AG04449 (cell line): ENCODE measurements around the gene SLC6A20.

Experiments
- CTCF ChIA-PET: fragments of 350-600 bp; formaldehyde crosslinking; extraction: SDS; loops from one replicate; lab custom pipeline; 2021; ENCODE audit warnings: antibody characterized with exemption; lab: Yijun Ruan, JAX
- POLR2A ChIA-PET: fragments of 400-600, 350-600 bp; formaldehyde crosslinking; extraction: SDS; loops from one replicate; lab custom pipeline; 2020; ENCODE audit warnings: antibody characterized with exemption, inconsistent platforms; lab: Yijun Ruan, JAX
- DNase-seq: peaks from one replicate; pipeline ENCODE4 v3.0.0-alpha.2; 2010; ENCODE audit warnings: low read depth, low spot score
- H3K4me3 ChIP-seq: 2 replicates; pipeline ENCODE4 v1.5.1; 2011; ENCODE audit warnings: low read depth, mild to moderate bottlenecking, control low read depth, low read length
- TF ChIP-seq, protein P1 (sequence below): IDR thresholded peaks from one replicate; pipeline ENCODE4 v1.5.1; 2011; ENCODE audit warnings: mild to moderate bottlenecking, moderate library complexity, low read length, control low read depth, inconsistent platforms; ENCODE audit not compliant: insufficient read depth; ENCODE audit errors: missing control alignments

The SLC6A20 gene

GRCh38 chr3:45771166-45771775 is 25.1 kb downstream of the SLC6A20 start:
- ChIA-PET CTCF (interaction anchor here (0.8 to 1.2 kb wide), 2 partner anchors 13 to 158 kb away, joined by 3 to 4 read pairs; no protein-coding TSS in a partner anchor), POLR2A (interaction anchor here (0.6 to 0.7 kb wide), 2 partner anchors 253 to 517 kb away, joined by 3 to 4 read pairs; no protein-coding TSS in a partner anchor)

DNA sequence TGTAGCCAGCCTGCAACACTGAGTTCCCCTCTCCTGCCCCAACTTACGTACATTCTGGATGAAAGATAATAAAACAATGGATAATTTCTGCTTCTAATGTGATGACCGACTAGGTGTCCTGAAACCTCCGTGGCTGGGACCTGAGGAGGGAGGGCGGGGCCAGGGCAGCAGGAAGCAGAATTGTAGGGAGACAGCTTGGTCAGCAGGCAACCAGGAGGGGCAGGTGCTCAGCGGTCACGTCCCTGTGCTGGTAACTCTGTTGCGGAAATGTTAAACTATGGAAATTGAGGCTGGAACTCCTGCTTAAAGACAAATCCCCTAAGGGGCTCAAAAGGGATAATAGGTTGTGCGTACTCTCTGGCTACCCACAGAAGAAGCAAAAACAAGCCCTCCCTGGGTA is 30.4 kb downstream of the SLC6A20 start:
- H3K4me3 ChIP-seq = no peak overlapping the region
- TF ChIP-seq, protein P1, sequence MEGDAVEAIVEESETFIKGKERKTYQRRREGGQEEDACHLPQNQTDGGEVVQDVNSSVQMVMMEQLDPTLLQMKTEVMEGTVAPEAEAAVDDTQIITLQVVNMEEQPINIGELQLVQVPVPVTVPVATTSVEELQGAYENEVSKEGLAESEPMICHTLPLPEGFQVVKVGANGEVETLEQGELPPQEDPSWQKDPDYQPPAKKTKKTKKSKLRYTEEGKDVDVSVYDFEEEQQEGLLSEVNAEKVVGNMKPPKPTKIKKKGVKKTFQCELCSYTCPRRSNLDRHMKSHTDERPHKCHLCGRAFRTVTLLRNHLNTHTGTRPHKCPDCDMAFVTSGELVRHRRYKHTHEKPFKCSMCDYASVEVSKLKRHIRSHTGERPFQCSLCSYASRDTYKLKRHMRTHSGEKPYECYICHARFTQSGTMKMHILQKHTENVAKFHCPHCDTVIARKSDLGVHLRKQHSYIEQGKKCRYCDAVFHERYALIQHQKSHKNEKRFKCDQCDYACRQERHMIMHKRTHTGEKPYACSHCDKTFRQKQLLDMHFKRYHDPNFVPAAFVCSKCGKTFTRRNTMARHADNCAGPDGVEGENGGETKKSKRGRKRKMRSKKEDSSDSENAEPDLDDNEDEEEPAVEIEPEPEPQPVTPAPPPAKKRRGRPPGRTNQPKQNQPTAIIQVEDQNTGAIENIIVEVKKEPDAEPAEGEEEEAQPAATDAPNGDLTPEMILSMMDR = no peak
- CTCF ChIA-PET = interaction anchor here (0.8 to 1.5 kb wide), 3 partner anchors 67 to 313 kb away, joined by 3 to 5 read pairs (median 3); no protein-coding TSS in a partner anchor
- POLR2A ChIA-PET = no interaction called here
- no peak for DNase-seq

More at GRCh38 chr3:45771166-45771775, 25.1 kb downstream of the SLC6A20 start:
- TF ChIP-seq, protein P1 = no peak
- H3K4me3 ChIP-seq = no peak overlapping the region
- no peak for DNase-seq

DNA sequence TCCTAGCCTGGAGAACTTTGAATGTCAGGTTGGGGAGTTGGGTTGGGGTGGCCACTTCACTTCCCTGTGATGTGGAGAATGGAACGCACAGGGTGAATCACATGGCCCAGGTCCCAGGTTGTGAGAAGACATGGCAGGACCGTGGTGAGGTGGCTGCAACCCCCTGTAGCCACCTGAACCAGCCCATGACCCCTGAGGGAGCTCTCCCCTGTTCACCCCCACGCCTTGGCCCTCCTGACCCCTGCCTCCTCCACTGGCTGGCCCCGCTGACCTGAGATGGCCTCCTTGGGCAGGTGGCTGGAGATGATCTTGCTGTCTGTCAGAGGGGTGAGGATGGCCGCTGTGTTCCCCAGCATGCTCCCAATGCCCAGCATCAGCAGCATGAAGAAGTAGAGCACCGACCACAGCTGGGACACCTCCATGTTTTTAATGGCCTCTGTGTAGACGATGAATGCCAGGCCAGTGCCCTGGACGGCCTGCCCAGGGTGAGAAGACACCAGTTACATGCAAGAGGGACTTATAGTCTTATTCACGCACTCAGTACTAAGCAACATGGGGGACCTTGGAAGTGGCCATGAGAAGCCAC is 31.0 kb downstream of the SLC6A20 start:
- no peak for DNase-seq
- TF ChIP-seq, protein P1 = no peak
- ChIA-PET CTCF (interaction anchor here (0.8 to 1.5 kb wide), 3 partner anchors 67 to 314 kb away, joined by 3 to 5 read pairs (median 3); no protein-coding TSS in a partner anchor), POLR2A (no interaction called here)
- no peak overlapping the region for H3K4me3 ChIP-seq

DNA sequence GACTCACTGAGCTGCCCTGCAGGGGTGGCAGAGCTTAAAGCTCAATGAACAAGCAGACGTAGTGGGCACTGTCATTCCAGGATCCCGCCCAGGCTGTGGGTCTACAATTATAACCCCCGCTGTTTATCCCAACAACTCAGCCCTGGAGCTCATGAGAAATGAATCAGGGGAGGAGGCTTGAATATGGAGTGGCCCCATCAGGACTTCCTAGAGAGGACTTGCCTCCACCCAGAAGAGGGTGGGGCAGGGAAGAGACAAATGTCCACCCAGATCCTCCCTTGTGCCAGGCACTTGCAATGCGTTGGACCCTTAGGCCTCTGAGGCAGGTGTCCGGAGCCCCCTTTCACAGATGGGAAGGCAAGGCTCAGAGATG is 33.0 kb downstream of the SLC6A20 start:
- H3K4me3 ChIP-seq = no peak overlapping the region
- ChIA-PET POLR2A (no interaction called here), CTCF (interaction anchor here (1.2 to 6.6 kb wide), 12 partner anchors 11 to 317 kb away, joined by 3 to 139 read pairs (median 32); no protein-coding TSS in a partner anchor)
- DNase-seq = no peak
- TF ChIP-seq, protein P1 = no peak

DNA sequence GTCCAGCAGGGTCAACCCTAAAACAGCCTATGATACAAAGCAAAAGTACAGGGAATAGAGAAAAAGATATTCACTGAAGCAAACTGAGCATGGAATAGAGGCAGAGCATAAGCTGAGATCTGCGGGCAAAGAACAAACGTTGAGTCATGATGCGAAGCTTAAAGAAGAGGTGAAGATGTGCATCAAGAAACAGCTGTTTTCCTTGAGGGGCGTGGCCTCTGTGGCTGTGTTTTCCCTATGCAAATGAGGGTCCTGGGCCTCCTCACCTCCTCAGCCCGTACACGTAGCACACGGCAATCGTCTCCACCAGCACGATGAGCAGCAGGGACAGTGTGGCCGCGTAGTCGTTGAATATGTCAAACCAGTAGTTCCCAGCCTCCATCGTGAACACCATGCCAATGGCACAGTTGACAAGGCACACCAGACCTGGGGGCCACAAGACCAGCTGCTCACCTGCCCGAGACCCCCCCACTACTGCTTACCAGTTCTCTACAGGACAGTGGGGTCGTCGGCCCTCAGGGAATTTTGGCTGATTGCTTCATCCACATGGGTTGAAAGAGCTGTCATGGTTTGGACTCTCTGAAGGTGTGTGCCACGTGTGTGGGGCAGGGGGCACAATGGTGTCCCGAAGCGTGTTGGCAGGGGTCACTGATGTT is 33.6 kb downstream of the SLC6A20 start:
- no peak for DNase-seq
- TF ChIP-seq, protein P1 = no peak
- ChIA-PET CTCF (interaction anchor here (0.9 to 6.6 kb wide), 21 partner anchors 10 to 621 kb away, joined by 3 to 139 read pairs (median 6); partner anchors contain the start of gene FYCO1), POLR2A (no interaction called here)
- H3K4me3 ChIP-seq = no peak overlapping the region
